K562 (cell line): Measurements from ENCODE around the gene MAST4. TPM values are rescaled to one million over a fixed set of nuclear protein-coding genes. Genes with fewer than 3 reads are reported as not detected.

ENCODE experiments used
- ATAC-seq: fragments of 200-7000 bp; cut with Tn5 transposase; 3 replicates; pipeline ENCODE4 v1.9.1; 2020; ENCODE audit warnings: moderate library complexity
- BruUV-seq: library from RNA; stranded (reverse); fragments of 400-500 nt; replicated peaks from 2 replicates; lab custom pipeline; 2021; lab: Mats Ljungman, UMichigan
- CTCF ChIA-PET: fragments of 300-600 bp; formaldehyde crosslinking; extraction: SDS; loops from one replicate; lab custom pipeline; 2021; ENCODE audit warnings: low intra/inter-chr PET ratio; lab: Yijun Ruan, JAX
- POLR2A ChIA-PET: fragments of 300-600, 350-650 bp; sonication (Branson Sonifier 250); formaldehyde crosslinking; extraction: SDS; loops from one replicate; lab custom pipeline; 2021; ENCODE audit warnings: antibody characterized with exemption, inconsistent platforms; lab: Yijun Ruan, JAX
- DNase-seq, 4 experiments: peaks; one replicate each; pipeline versions ENCODE4 v3.0.0 to v3.0.0-alpha.2; 2011 to 2018; ENCODE audit warnings: low spot score in 3 of 4, mixed read lengths in 3 of 4; ENCODE audit errors: extremely low read depth in 1 of 4
- FAIRE-seq: peaks from 2 replicates; lab custom pipeline; 2011; peaks lifted over from hg19 to GRCh38; lab: Jason Lieb, UNC
- H2AFZ ChIP-seq: 2 replicates; pipeline ENCODE4 v1.6.0; 2011; ENCODE audit warnings: low read depth, low read length, control low read depth, inconsistent platforms
- H3K27ac ChIP-seq: fragments of 200-600 bp; 3 replicates; pipeline ENCODE4 v1.8.0; 2011; ENCODE audit warnings: low read depth, mild to moderate bottlenecking, control low read depth, inconsistent platforms, low read length, moderate library complexity, mixed read lengths; ENCODE audit errors: extremely low read depth
- H3K27me3 ChIP-seq, 2 experiments: fragments of 300-600 bp in 1 of 2; 2 replicates in 1 of 2; 3 replicates in 1 of 2; pipeline versions ENCODE4 v1.6.0 to v1.8.0; 2011; ENCODE audit warnings: inconsistent platforms in 2 of 2, low read length in 2 of 2, mild to moderate bottlenecking in 1 of 2, mixed read lengths in 1 of 2, moderate library complexity in 1 of 2; ENCODE audit not compliant: control insufficient read depth in 2 of 2, insufficient read depth in 2 of 2
- H3K36me3 ChIP-seq: fragments of 300-600 bp; 3 replicates; pipeline ENCODE4 v1.8.0; 2011; ENCODE audit warnings: mild to moderate bottlenecking, low read length, inconsistent platforms; ENCODE audit not compliant: control insufficient read depth, insufficient read depth
- H3K4me1 ChIP-seq, 2 experiments: fragments of 200-600 bp in 1 of 2; replicated peaks in 1 of 2; 2 replicates in 1 of 2; 3 replicates in 1 of 2; pipeline versions ENCODE4 v1.5.1 to v1.8.0; 2011; ENCODE audit warnings: inconsistent platforms in 2 of 2, low read length in 2 of 2, mild to moderate bottlenecking in 1 of 2, mixed read lengths in 1 of 2, moderate library complexity in 1 of 2; ENCODE audit not compliant: control insufficient read depth in 2 of 2, insufficient read depth in 2 of 2
- H3K4me2 ChIP-seq: 2 replicates; pipeline ENCODE4 v1.6.1; 2011; ENCODE audit warnings: low read length, control low read depth, inconsistent platforms, mixed read lengths; ENCODE audit not compliant: insufficient read depth
- H3K4me3 ChIP-seq: fragments of 200-600 bp; sonication (generic), shearing (Covaris generic); 2 replicates; pipeline ENCODE4 v1.5.1; 2016; ENCODE audit warnings: control low read depth, inconsistent platforms
- H3K79me2 ChIP-seq: fragments of 200-600 bp; 3 replicates; pipeline ENCODE4 v1.8.0; 2011; ENCODE audit warnings: low read length, inconsistent platforms; ENCODE audit not compliant: control insufficient read depth, insufficient read depth
- H3K9ac ChIP-seq, 2 experiments: 2 replicates each; pipeline versions ENCODE4 v1.6.0 to v1.6.1; 2011; ENCODE audit warnings: low read depth in 2 of 2, low read length in 2 of 2, control low read depth in 1 of 2, inconsistent platforms in 1 of 2, mild to moderate bottlenecking in 1 of 2, mixed read lengths in 1 of 2; ENCODE audit not compliant: insufficient read depth in 1 of 2
- H3K9me1 ChIP-seq: one replicate; pipeline ENCODE4 v1.6.0; 2011; ENCODE audit warnings: inconsistent platforms, mild to moderate bottlenecking, low read length, moderate library complexity; ENCODE audit not compliant: control insufficient read depth, insufficient read depth
- H3K9me3 ChIP-seq: replicated peaks from 2 replicates; pipeline ENCODE4 v1.5.1; 2011; ENCODE audit warnings: low read depth, low read length, inconsistent platforms; ENCODE audit not compliant: control insufficient read depth, insufficient read depth
- H4K20me1 ChIP-seq: replicated peaks from 2 replicates; pipeline ENCODE4 v1.6.1; 2011; ENCODE audit warnings: low read length, inconsistent platforms, mixed read lengths; ENCODE audit not compliant: control insufficient read depth, insufficient read depth
- GATAD2A ChIP-seq: fragments of 450-650 bp; IDR thresholded peaks from 2 replicates; pipeline ENCODE4 v1.6.1; 2017
- PHTF2 ChIP-seq: fragments of 250-450 bp; sonication (Bioruptor Pico); IDR thresholded peaks from 2 replicates; pipeline ENCODE4 v1.5.0; 2021; ENCODE audit warnings: mild to moderate bottlenecking
- RCOR1 ChIP-seq, 2 experiments: IDR thresholded peaks; 2 replicates each; pipeline ENCODE4 v1.6.1; 2012; ENCODE audit warnings: low read depth in 2 of 2, low read length in 2 of 2, borderline replicate concordance in 1 of 2, improper control_type of control experiment in 1 of 2
- ZNF699 ChIP-seq: fragments of 250-450 bp; sonication (Bioruptor Pico); IDR thresholded peaks from 2 replicates; pipeline ENCODE4 v1.8.0; 2021; ENCODE audit warnings: mild to moderate bottlenecking, moderate library complexity; ENCODE audit not compliant: insufficient replicate concordance
- ZNF778 ChIP-seq: fragments of 450-650 bp; formaldehyde crosslinking; IDR thresholded peaks from 2 replicates; pipeline ENCODE4 v1.4.0; 2020; ENCODE audit warnings: mild to moderate bottlenecking, moderate library complexity
- WGBS: fragments of 100-300 bp; shearing (Covaris generic); methylation state at CpG from one replicate; pipeline ENCODE4 v1.1.6; 2016; ENCODE audit warnings: low coverage, mixed read lengths; ENCODE audit not compliant: insufficient coverage; ENCODE audit errors: missing lambda C conversion rate; 5-methylcytosine and 5-hydroxymethylcytosine counted together
- in situ Hi-C: fragments of 300-500 bp; cut with MboI; formaldehyde crosslinking; loops from 4 replicates; pipeline ENCODE4 v1.15.0; 2018; ENCODE audit warnings: inconsistent platforms, mixed read lengths
- intact Hi-C: fragments of 100-400 bp; cut with micrococcal nuclease; formaldehyde crosslinking; loops from 2 replicates; pipeline ENCODE4 v1.14.2; 2022
- polyA plus RNA-seq, 8 experiments: library from polyadenylated mRNA; depleted of rRNA in 4 of 8; stranded (reverse) in 5 of 8; unstranded in 3 of 8; fragments of >200 nt; fragmentation: Nextera tagmentation in 2 of 8; fragmentation: Illumina TruSeq in 1 of 8; extraction: Ambion mirVana in 2 of 8; extraction: Trizol in 1 of 8; gene quantifications; 2 replicates each; pipeline versions ENCODE4 v1.2.1 to v1.2.3, GENCODE V29; 2011 to 2014; ENCODE audit warnings: inconsistent platforms in 1 of 8, missing spikeins in 1 of 8
- total RNA-seq, 7 experiments: library from RNA; depleted of rRNA in 6 of 7; stranded (reverse); fragments of >200 nt in 6 of 7; fragmentation: Illumina TruSeq in 2 of 7; extraction: Trizol in 2 of 7; gene quantifications; 2 replicates each; pipeline versions ENCODE4 v1.2.1 to v1.2.3, GENCODE V29; 2011 to 2021; ENCODE audit warnings: low replicate concordance in 1 of 7
- TF ChIP-seq, protein P1 (sequence below), 2 experiments: fragments of 450-650 bp; formaldehyde crosslinking in 1 of 2; IDR thresholded peaks; 2 replicates each; pipeline versions ENCODE4 v1.4.0 to v1.6.1; 2014 to 2020; ENCODE audit warnings: mild to moderate bottlenecking in 2 of 2, borderline replicate concordance in 1 of 2, low read depth in 1 of 2

Gene MAST4
- total and polyA plus RNA-seq, 9 of the 15 experiments (the other 6 are each of a cell fraction or from before 2014, with no cell fraction given): 0.88 to 10.1 (median 5.2) TPM

- peaks cover 0 to 5% of the 10 kb centered on the region in 2 experiments; a peak in 3 of 5 replicates for H3K27me3 ChIP-seq
- no peaks in the 10 kb centered on the region for H3K9me1 ChIP-seq
- ATAC-seq (no peak), DNase-seq (no peak), FAIRE-seq (no peak)
- in situ Hi-C loops: no loop called here
- TF ChIP-seq, protein P1, sequence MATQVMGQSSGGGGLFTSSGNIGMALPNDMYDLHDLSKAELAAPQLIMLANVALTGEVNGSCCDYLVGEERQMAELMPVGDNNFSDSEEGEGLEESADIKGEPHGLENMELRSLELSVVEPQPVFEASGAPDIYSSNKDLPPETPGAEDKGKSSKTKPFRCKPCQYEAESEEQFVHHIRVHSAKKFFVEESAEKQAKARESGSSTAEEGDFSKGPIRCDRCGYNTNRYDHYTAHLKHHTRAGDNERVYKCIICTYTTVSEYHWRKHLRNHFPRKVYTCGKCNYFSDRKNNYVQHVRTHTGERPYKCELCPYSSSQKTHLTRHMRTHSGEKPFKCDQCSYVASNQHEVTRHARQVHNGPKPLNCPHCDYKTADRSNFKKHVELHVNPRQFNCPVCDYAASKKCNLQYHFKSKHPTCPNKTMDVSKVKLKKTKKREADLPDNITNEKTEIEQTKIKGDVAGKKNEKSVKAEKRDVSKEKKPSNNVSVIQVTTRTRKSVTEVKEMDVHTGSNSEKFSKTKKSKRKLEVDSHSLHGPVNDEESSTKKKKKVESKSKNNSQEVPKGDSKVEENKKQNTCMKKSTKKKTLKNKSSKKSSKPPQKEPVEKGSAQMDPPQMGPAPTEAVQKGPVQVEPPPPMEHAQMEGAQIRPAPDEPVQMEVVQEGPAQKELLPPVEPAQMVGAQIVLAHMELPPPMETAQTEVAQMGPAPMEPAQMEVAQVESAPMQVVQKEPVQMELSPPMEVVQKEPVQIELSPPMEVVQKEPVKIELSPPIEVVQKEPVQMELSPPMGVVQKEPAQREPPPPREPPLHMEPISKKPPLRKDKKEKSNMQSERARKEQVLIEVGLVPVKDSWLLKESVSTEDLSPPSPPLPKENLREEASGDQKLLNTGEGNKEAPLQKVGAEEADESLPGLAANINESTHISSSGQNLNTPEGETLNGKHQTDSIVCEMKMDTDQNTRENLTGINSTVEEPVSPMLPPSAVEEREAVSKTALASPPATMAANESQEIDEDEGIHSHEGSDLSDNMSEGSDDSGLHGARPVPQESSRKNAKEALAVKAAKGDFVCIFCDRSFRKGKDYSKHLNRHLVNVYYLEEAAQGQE (IDR thresholded peaks at IDR 0.05; ENCODE audit: borderline replicate concordance): no peak
- TF ChIP-seq, protein P1 (CRISPR knock-in tag; IDR thresholded peaks at IDR 0.05; ENCODE audit: low read depth): no peak
- no peak for TF ChIP-seq PHTF2 (CRISPR knock-in tag)
- no peak for TF ChIP-seq ZNF699
- no peak for TF ChIP-seq ZNF778 (CRISPR knock-in tag)
- no peak for TF ChIP-seq RCOR1 (IDR thresholded peaks at IDR 0.05; ENCODE audit: borderline replicate concordance in 1 of 2, low read depth in 2 of 2, low read length in 2 of 2)
- TF ChIP-seq GATAD2A: no peak
- H4K20me1 ChIP-seq: no peaks in the 10 kb centered on the region
- BruUV-seq: no TSS peak
- H3K4me1 ChIP-seq: no peaks in the 10 kb centered on the region
- H3K4me3 ChIP-seq: no peak overlapping the region
- 0% methylated on average over 4 of the region's 5 CpGs for WGBS
- intact Hi-C loops: no loop called here
- H3K27ac ChIP-seq: no peak overlapping the region
- H3K4me2 ChIP-seq: no peak overlapping the region
- no peaks in the 10 kb centered on the region for H3K79me2 ChIP-seq
- no peaks in the 10 kb centered on the region for H3K36me3 ChIP-seq
- H2AFZ ChIP-seq: no peak overlapping the region
- no peak overlapping the region for H3K9ac ChIP-seq
- ChIA-PET CTCF (no interaction called here), POLR2A (interaction anchor here (0.7 kb wide), 1 partner anchor 1266 kb away, joined by 3 read pairs; no protein-coding TSS in a partner anchor)
- H3K9me3 ChIP-seq: no peaks in the 10 kb centered on the region
Observed at GRCh38 chr5:66981266-66982055, 385.3 kb downstream of the MAST4 start.
